ENCODE data around the gene ADPRH.

The ADPRH gene

GRCh38 chr3:119534296-119534695 lies 45.0 kb upstream of the ADPRH start:
- Histone ChIP-seq H4K8ac (ENCODE audit: low read depth, low read length) (no peak overlapping the region), H2BK120ac (ENCODE audit: low read depth, low read length) (no peak overlapping the region), H2BK5ac (ENCODE audit: low read length) (no peak overlapping the region), H2BK12ac (ENCODE audit: low read length) (no peak overlapping the region), H3K4me1 (ENCODE audit: control insufficient read depth in 2 of 2, insufficient read depth in 1 of 2, low read depth in 1 of 2, low read length in 2 of 2) (no peaks in the 10 kb centered on the region), H3K9ac (ENCODE audit: low read depth, low read length, poor library complexity) (no peak overlapping the region), H3K14ac (ENCODE audit: low read length) (no peak overlapping the region), H3K79me1 (ENCODE audit: low read depth, low read length) (no peaks in the 10 kb centered on the region), H3K36me3 (replicated peaks in 1 of 2; ENCODE audit: control insufficient read depth in 2 of 2, insufficient read depth in 2 of 2, low read length in 2 of 2) (no peaks in the 10 kb centered on the region), H3K9me3 (replicated peaks in 1 of 2; ENCODE audit: control insufficient read depth in 2 of 2, insufficient read depth in 1 of 2, low read depth in 1 of 2, low read length in 2 of 2) (no peaks in the 10 kb centered on the region), H3K4ac (ENCODE audit: low read length) (no peak overlapping the region), H3K27ac (replicated peaks; ENCODE audit: low read length) (no peak overlapping the region), H3K23ac (ENCODE audit: low read depth, low read length, poor library complexity) (no peak overlapping the region), H3K18ac (ENCODE audit: low read length) (no peak overlapping the region), H2BK15ac (ENCODE audit: low read length) (no peak overlapping the region), H2AK5ac (ENCODE audit: low read depth, low read length) (no peak overlapping the region), H2AFZ (ENCODE audit: low read length) (no peak overlapping the region), H4K91ac (ENCODE audit: low read depth, low read length, poor library complexity) (no peak overlapping the region), H3K4me2 (ENCODE audit: insufficient read depth, low read length, poor library complexity, severe bottlenecking) (no peak overlapping the region), H3K27me3 (ENCODE audit: control insufficient read depth in 3 of 3, insufficient read depth in 3 of 3, low read depth in 1 of 3, low read length in 3 of 3) (no peaks in the 10 kb centered on the region), H3K4me3 (ENCODE audit: low read length in 2 of 2) (no peak overlapping the region)
- DNase-seq (ENCODE audit: low spot score): no peak
- no CpG with 5 or more reads among the region's 1 CpG for WGBS, 2 donors (ENCODE audit: extremely low coverage in 2 of 2, insufficient read length in 2 of 2, insufficient replicate concordance in 1 of 2)

GRCh38 chr3:119536757-119537156 lies 42.5 kb upstream of the ADPRH start:
- no peak overlapping the region for H2BK120ac ChIP-seq (ENCODE audit: low read depth, low read length)
- H3K4ac ChIP-seq (ENCODE audit: low read length): no peak overlapping the region
- H4K91ac ChIP-seq (ENCODE audit: low read depth, low read length, poor library complexity): no peak overlapping the region
- no peak overlapping the region for H2AK5ac ChIP-seq (ENCODE audit: low read depth, low read length)
- no peak overlapping the region for H3K27ac ChIP-seq (replicated peaks; ENCODE audit: low read length)
- WGBS, 2 donors (ENCODE audit: extremely low coverage in 2 of 2, insufficient read length in 2 of 2, insufficient replicate concordance in 1 of 2): no CpG with 5 or more reads among the region's 4 CpGs
- no peak overlapping the region for H2AFZ ChIP-seq (ENCODE audit: low read length)
- no peaks in the 10 kb centered on the region for H3K79me1 ChIP-seq (ENCODE audit: low read depth, low read length)
- H3K9me3 ChIP-seq (replicated peaks in 1 of 2; ENCODE audit: control insufficient read depth in 2 of 2, insufficient read depth in 1 of 2, low read depth in 1 of 2, low read length in 2 of 2): no peaks in the 10 kb centered on the region
- no peak overlapping the region for H2BK5ac ChIP-seq (ENCODE audit: low read length)
- H2BK12ac ChIP-seq (ENCODE audit: low read length): no peak overlapping the region
- H3K4me1 ChIP-seq (ENCODE audit: control insufficient read depth in 2 of 2, insufficient read depth in 1 of 2, low read depth in 1 of 2, low read length in 2 of 2): no peaks in the 10 kb centered on the region
- no peak overlapping the region for H2BK15ac ChIP-seq (ENCODE audit: low read length)
- no peak overlapping the region for H3K9ac ChIP-seq (ENCODE audit: low read depth, low read length, poor library complexity)
- no peak overlapping the region for H3K4me2 ChIP-seq (ENCODE audit: insufficient read depth, low read length, poor library complexity, severe bottlenecking)
- no peaks in the 10 kb centered on the region for H3K36me3 ChIP-seq (replicated peaks in 1 of 2; ENCODE audit: control insufficient read depth in 2 of 2, insufficient read depth in 2 of 2, low read length in 2 of 2)
- H3K4me3 ChIP-seq (ENCODE audit: low read length in 2 of 2): no peak overlapping the region
- H3K23ac ChIP-seq (ENCODE audit: low read depth, low read length, poor library complexity): no peak overlapping the region
- H3K27me3 ChIP-seq (ENCODE audit: control insufficient read depth in 3 of 3, insufficient read depth in 3 of 3, low read depth in 1 of 3, low read length in 3 of 3): no peaks in the 10 kb centered on the region
- DNase-seq (ENCODE audit: low spot score): no peak
- no peak overlapping the region for H3K14ac ChIP-seq (ENCODE audit: low read length)
- no peak overlapping the region for H4K8ac ChIP-seq (ENCODE audit: low read depth, low read length)
- H3K18ac ChIP-seq (ENCODE audit: low read length): no peak overlapping the region

GRCh38 chr3:119538772-119539171 lies 40.5 kb upstream of the ADPRH start:
- Histone ChIP-seq H3K9me3 (replicated peaks in 1 of 2; ENCODE audit: control insufficient read depth in 2 of 2, insufficient read depth in 1 of 2, low read depth in 1 of 2, low read length in 2 of 2) (no peaks in the 10 kb centered on the region), H3K4me3 (ENCODE audit: low read length in 2 of 2) (no peak overlapping the region), H3K27me3 (ENCODE audit: control insufficient read depth in 3 of 3, insufficient read depth in 3 of 3, low read depth in 1 of 3, low read length in 3 of 3) (no peaks in the 10 kb centered on the region), H3K9ac (ENCODE audit: low read depth, low read length, poor library complexity) (no peak overlapping the region), H2BK12ac (ENCODE audit: low read length) (no peak overlapping the region), H2BK5ac (ENCODE audit: low read length) (no peak overlapping the region), H4K91ac (ENCODE audit: low read depth, low read length, poor library complexity) (no peak overlapping the region), H2AK5ac (ENCODE audit: low read depth, low read length) (no peak overlapping the region), H3K14ac (ENCODE audit: low read length) (no peak overlapping the region), H2AFZ (ENCODE audit: low read length) (no peak overlapping the region), H2BK120ac (ENCODE audit: low read depth, low read length) (no peak overlapping the region), H3K79me1 (ENCODE audit: low read depth, low read length) (no peaks in the 10 kb centered on the region), H2BK15ac (ENCODE audit: low read length) (no peak overlapping the region), H3K4me1 (ENCODE audit: control insufficient read depth in 2 of 2, insufficient read depth in 1 of 2, low read depth in 1 of 2, low read length in 2 of 2) (no peaks in the 10 kb centered on the region), H3K4me2 (ENCODE audit: insufficient read depth, low read length, poor library complexity, severe bottlenecking) (no peak overlapping the region), H3K27ac (replicated peaks; ENCODE audit: low read length) (no peak overlapping the region), H3K18ac (ENCODE audit: low read length) (no peak overlapping the region), H4K8ac (ENCODE audit: low read depth, low read length) (no peak overlapping the region), H3K23ac (ENCODE audit: low read depth, low read length, poor library complexity) (no peak overlapping the region), H3K4ac (ENCODE audit: low read length) (no peak overlapping the region), H3K36me3 (replicated peaks in 1 of 2; ENCODE audit: control insufficient read depth in 2 of 2, insufficient read depth in 2 of 2, low read length in 2 of 2) (no peaks in the 10 kb centered on the region)
- WGBS, 2 donors (ENCODE audit: extremely low coverage in 2 of 2, insufficient read length in 2 of 2, insufficient replicate concordance in 1 of 2): no CpG with 5 or more reads among the region's 1 CpG
- DNase-seq (ENCODE audit: low spot score): no peak

GRCh38 chr3:119541547-119541946 lies 37.7 kb upstream of the ADPRH start:
- H3K4me3 ChIP-seq (ENCODE audit: low read length in 2 of 2): no peak overlapping the region
- no peak overlapping the region for H2AFZ ChIP-seq (ENCODE audit: low read length)
- no peak overlapping the region for H4K8ac ChIP-seq (ENCODE audit: low read depth, low read length)
- no peak overlapping the region for H2BK120ac ChIP-seq (ENCODE audit: low read depth, low read length)
- no peak overlapping the region for H3K18ac ChIP-seq (ENCODE audit: low read length)
- no peak overlapping the region for H4K91ac ChIP-seq (ENCODE audit: low read depth, low read length, poor library complexity)
- H3K9ac ChIP-seq (ENCODE audit: low read depth, low read length, poor library complexity): no peak overlapping the region
- no peak overlapping the region for H3K27ac ChIP-seq (replicated peaks; ENCODE audit: low read length)
- no peak overlapping the region for H2BK5ac ChIP-seq (ENCODE audit: low read length)
- no peak overlapping the region for H3K14ac ChIP-seq (ENCODE audit: low read length)
- H2BK12ac ChIP-seq (ENCODE audit: low read length): no peak overlapping the region
- H2AK5ac ChIP-seq (ENCODE audit: low read depth, low read length): no peak overlapping the region
- H3K23ac ChIP-seq (ENCODE audit: low read depth, low read length, poor library complexity): no peak overlapping the region
- no CpG with 5 or more reads among the region's 3 CpGs for WGBS, 2 donors (ENCODE audit: extremely low coverage in 2 of 2, insufficient read length in 2 of 2, insufficient replicate concordance in 1 of 2)
- H3K79me1 ChIP-seq (ENCODE audit: low read depth, low read length): no peaks in the 10 kb centered on the region
- no peaks in the 10 kb centered on the region for H3K27me3 ChIP-seq (ENCODE audit: control insufficient read depth in 3 of 3, insufficient read depth in 3 of 3, low read depth in 1 of 3, low read length in 3 of 3)
- no peaks in the 10 kb centered on the region for H3K9me3 ChIP-seq (replicated peaks in 1 of 2; ENCODE audit: control insufficient read depth in 2 of 2, insufficient read depth in 1 of 2, low read depth in 1 of 2, low read length in 2 of 2)
- H3K4ac ChIP-seq (ENCODE audit: low read length): no peak overlapping the region
- no peak overlapping the region for H3K4me2 ChIP-seq (ENCODE audit: insufficient read depth, low read length, poor library complexity, severe bottlenecking)
- no peak overlapping the region for H2BK15ac ChIP-seq (ENCODE audit: low read length)
- H3K36me3 ChIP-seq (replicated peaks in 1 of 2; ENCODE audit: control insufficient read depth in 2 of 2, insufficient read depth in 2 of 2, low read length in 2 of 2): no peaks in the 10 kb centered on the region
- H3K4me1 ChIP-seq (ENCODE audit: control insufficient read depth in 2 of 2, insufficient read depth in 1 of 2, low read depth in 1 of 2, low read length in 2 of 2): no peaks in the 10 kb centered on the region
- DNase-seq (ENCODE audit: low spot score): no peak
